Mucosa of stomach (tissue), 1 donor: ENCODE results near the gene FBXL17.

Source experiments
- H3K27me3 ChIP-seq: one replicate; pipeline ENCODE4 v1.7.0; 2013; ENCODE audit warnings: mild to moderate bottlenecking, low read length; ENCODE audit not compliant: control insufficient read depth, insufficient read depth
- H3K36me3 ChIP-seq: one replicate; pipeline ENCODE4 v1.7.0; 2013; ENCODE audit warnings: low read length; ENCODE audit not compliant: control insufficient read depth, insufficient read depth
- H3K4me1 ChIP-seq: one replicate; pipeline ENCODE4 v1.7.0; 2013; ENCODE audit warnings: mild to moderate bottlenecking, low read length; ENCODE audit not compliant: control insufficient read depth, insufficient read depth
- H3K4me3 ChIP-seq: one replicate; pipeline ENCODE4 v1.7.0; 2013; ENCODE audit warnings: low read length
- H3K9ac ChIP-seq: one replicate; pipeline ENCODE4 v1.7.0; 2013; ENCODE audit warnings: mild to moderate bottlenecking, low read length, moderate library complexity
- H3K9me3 ChIP-seq: one replicate; pipeline ENCODE4 v1.7.0; 2013; ENCODE audit warnings: mild to moderate bottlenecking, low read length, moderate library complexity; ENCODE audit not compliant: control insufficient read depth
- donor health status: Pancreatic carcinoma.

Gene FBXL17

GRCh38 chr5:108059334-108059733, 322.6 kb downstream of the FBXL17 start:
- H3K4me3 ChIP-seq: no peak overlapping the region
- H3K27me3 ChIP-seq: no peaks in the 10 kb centered on the region
- no peak overlapping the region for H3K9ac ChIP-seq
- no peaks in the 10 kb centered on the region for H3K4me1 ChIP-seq
- H3K36me3 ChIP-seq: no peaks in the 10 kb centered on the region
- H3K9me3 ChIP-seq: no peaks in the 10 kb centered on the region

DNA sequence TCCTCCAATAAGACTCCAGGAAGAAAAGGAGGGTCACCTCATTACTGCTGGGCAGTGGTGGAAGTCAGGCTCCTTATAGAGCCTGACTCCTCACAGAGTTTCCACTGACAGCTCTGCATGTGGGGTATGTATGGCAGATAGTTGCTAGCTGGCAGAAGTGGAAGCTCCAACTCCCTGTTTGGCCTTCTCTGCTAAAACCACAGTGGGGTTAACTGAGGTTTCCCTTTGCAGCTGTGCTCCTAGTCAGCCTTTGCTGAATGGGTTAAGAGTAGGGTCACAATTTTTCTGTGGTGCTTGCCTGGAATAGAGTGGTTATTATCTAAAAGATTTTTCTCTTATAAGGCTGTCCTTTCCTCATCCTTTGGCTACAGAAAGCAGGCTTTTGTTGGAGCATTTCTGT, 327.5 kb downstream of the FBXL17 start:
- Histone ChIP-seq H3K4me3 (no peak overlapping the region), H3K36me3 (no peaks in the 10 kb centered on the region), H3K9ac (no peak overlapping the region), H3K4me1 (no peaks in the 10 kb centered on the region), H3K9me3 (no peaks in the 10 kb centered on the region), H3K27me3 (no peaks in the 10 kb centered on the region)

- Histone ChIP-seq H3K9me3 (no peaks in the 10 kb centered on the region), H3K4me1 (no peaks in the 10 kb centered on the region), H3K36me3 (no peaks in the 10 kb centered on the region), H3K27me3 (no peaks in the 10 kb centered on the region), H3K4me3 (no peak overlapping the region), H3K9ac (no peak overlapping the region)
Observed at GRCh38 chr5:108046955-108047670, 334.8 kb downstream of the FBXL17 start.

DNA sequence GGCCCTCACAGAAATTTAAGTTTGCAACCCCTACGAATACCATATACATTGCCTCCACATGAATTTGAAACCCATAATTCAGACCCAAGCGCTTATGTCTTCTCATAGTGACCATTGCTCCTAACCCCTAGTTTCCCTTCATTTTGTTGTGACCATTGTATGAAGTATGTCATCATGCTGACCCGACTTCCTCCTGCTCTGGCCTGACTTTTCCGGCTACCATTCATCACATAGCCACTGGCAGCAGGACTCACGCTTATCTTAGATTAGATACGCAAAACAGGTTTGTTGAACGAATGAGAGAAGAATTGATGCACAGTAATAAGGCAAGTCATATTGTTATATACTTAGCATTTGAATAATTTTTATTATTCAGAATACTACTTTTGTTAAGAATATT, 345.4 kb downstream of the FBXL17 start:
- H3K4me1 ChIP-seq: no peaks in the 10 kb centered on the region
- H3K9ac ChIP-seq: no peak overlapping the region
- H3K27me3 ChIP-seq: no peaks in the 10 kb centered on the region
- no peaks in the 10 kb centered on the region for H3K36me3 ChIP-seq
- H3K9me3 ChIP-seq: no peaks in the 10 kb centered on the region
- H3K4me3 ChIP-seq: no peak overlapping the region

DNA sequence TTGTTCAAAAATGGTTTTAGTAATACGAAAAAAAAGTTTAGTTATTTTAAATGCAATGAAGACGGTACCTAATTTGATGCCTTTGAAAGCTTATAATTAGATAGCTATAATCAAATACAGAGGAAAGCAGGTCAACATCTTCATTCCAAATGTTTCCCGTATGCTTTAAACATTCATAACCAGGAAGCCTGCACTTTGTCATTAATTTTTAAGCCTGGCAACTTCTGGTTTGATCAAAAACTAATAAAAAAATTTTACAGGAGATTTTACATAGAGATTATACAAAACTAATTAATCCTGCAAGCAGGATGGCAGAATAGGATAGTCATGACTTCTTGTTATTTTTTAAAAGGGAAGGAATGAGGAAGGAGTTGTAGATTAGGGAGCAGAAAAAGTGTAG, 353.0 kb downstream of the FBXL17 start:
- Histone ChIP-seq H3K4me3 (no peak overlapping the region), H3K27me3 (no peaks in the 10 kb centered on the region), H3K9me3 (no peaks in the 10 kb centered on the region), H3K9ac (no peak overlapping the region), H3K4me1 (no peaks in the 10 kb centered on the region), H3K36me3 (no peaks in the 10 kb centered on the region)

DNA sequence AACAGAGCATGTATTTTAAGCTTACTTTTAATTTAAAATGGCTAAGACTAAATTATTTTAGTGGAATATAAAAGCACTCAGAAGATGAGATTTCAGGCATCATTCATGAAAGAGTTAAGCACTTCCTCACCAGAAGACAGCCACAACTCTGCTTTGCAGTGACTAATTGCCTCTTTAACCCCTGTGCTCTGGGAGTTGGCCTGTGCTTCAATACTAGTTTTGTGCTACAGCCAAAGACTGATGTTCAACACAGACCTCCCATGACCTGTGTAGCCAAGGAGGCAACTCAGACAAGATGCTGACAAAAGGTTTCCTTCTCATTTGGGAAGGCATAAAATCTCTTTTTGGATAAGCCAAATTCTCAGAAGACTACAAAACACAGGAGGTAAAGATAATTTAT, 353.5 kb downstream of the FBXL17 start:
- Histone ChIP-seq H3K4me1 (no peaks in the 10 kb centered on the region), H3K9ac (no peak overlapping the region), H3K36me3 (no peaks in the 10 kb centered on the region), H3K4me3 (no peak overlapping the region), H3K9me3 (no peaks in the 10 kb centered on the region), H3K27me3 (no peaks in the 10 kb centered on the region)

- Histone ChIP-seq H3K36me3 (no peaks in the 10 kb centered on the region), H3K9ac (no peak overlapping the region), H3K4me3 (no peak overlapping the region), H3K27me3 (no peaks in the 10 kb centered on the region), H3K9me3 (no peaks in the 10 kb centered on the region), H3K4me1 (no peaks in the 10 kb centered on the region)
Observed at GRCh38 chr5:108025957-108026356, 355.9 kb downstream of the FBXL17 start.

GRCh38 chr5:108024986-108025385, 356.9 kb downstream of the FBXL17 start:
- no peaks in the 10 kb centered on the region for H3K36me3 ChIP-seq
- H3K9ac ChIP-seq: no peak overlapping the region
- H3K27me3 ChIP-seq: no peaks in the 10 kb centered on the region
- no peak overlapping the region for H3K4me3 ChIP-seq
- H3K9me3 ChIP-seq: no peaks in the 10 kb centered on the region
- H3K4me1 ChIP-seq: no peaks in the 10 kb centered on the region

- Histone ChIP-seq H3K4me1 (no peaks in the 10 kb centered on the region), H3K4me3 (no peak overlapping the region), H3K27me3 (no peaks in the 10 kb centered on the region), H3K9ac (no peak overlapping the region), H3K36me3 (no peaks in the 10 kb centered on the region), H3K9me3 (no peaks in the 10 kb centered on the region)
Observed at GRCh38 chr5:108016101-108016500, 365.8 kb downstream of the FBXL17 start.

DNA sequence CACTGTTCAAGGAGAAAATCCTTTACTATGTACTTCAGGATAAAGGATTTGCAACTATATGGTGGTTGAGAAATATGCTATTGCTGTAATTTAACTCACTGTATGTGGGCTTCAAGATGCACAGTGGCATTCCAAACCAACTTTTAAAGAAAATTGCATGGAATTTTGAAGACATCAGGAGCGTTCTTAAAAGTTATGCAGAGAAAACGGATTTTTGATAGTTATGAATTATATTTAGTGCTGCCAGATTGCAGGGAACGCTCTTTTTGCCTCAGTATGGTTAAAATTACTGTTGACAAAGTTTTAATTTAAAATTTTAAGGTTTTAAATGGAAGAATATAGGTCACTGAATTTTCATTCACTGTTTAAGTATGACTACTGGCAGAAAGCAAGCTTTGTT, 375.1 kb downstream of the FBXL17 start:
- no peak overlapping the region for H3K4me3 ChIP-seq
- H3K36me3 ChIP-seq: no peaks in the 10 kb centered on the region
- H3K9me3 ChIP-seq: no peaks in the 10 kb centered on the region
- no peaks in the 10 kb centered on the region for H3K27me3 ChIP-seq
- no peak overlapping the region for H3K9ac ChIP-seq
- H3K4me1 ChIP-seq: no peaks in the 10 kb centered on the region

DNA sequence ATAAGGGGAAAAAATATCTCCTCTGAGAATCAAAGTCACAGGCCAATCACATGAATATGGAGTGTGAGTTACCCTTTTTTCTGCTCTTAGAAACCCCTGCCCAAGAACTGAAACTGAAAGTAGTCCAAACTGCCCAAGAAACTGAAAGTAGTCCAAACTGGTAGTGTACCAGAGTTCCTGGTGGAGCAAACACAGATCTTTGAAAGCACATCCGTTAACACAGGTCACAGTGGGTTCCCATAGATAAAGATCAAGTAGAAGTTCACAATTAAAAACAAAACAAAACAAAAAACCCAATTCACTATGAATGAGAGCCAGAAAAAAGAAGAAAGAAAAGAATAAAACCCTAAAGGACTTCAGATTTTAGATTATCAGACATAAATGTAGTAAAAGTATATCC, 378.7 kb downstream of the FBXL17 start:
- Histone ChIP-seq H3K9me3 (no peaks in the 10 kb centered on the region), H3K9ac (no peak overlapping the region), H3K4me1 (no peaks in the 10 kb centered on the region), H3K36me3 (no peaks in the 10 kb centered on the region), H3K27me3 (no peaks in the 10 kb centered on the region), H3K4me3 (no peak overlapping the region)

- H3K27me3 ChIP-seq: no peaks in the 10 kb centered on the region
- no peaks in the 10 kb centered on the region for H3K4me1 ChIP-seq
- H3K36me3 ChIP-seq: no peaks in the 10 kb centered on the region
- no peaks in the 10 kb centered on the region for H3K9me3 ChIP-seq
- no peak overlapping the region for H3K9ac ChIP-seq
- H3K4me3 ChIP-seq: no peak overlapping the region
Observed at GRCh38 chr5:108001222-108001621, 380.7 kb downstream of the FBXL17 start.
